H1 (cell line): ENCODE results near the gene SMR3A. TPM values are rescaled to one million over a fixed set of nuclear protein-coding genes. Genes with fewer than 3 reads are reported as not detected.
A peak's percentile ranks its signal among the peaks of the same experiment; 100 is the strongest.

ENCODE experiments used
- CTCF ChIA-PET: fragments of 300-600 bp; sonication (Branson Sonifier 250); formaldehyde crosslinking; loops from one replicate; lab custom pipeline; 2021; ENCODE audit not compliant: partially characterized antibody; lab: Charles Lee
- POLR2A ChIA-PET: fragments of 300-600 bp; sonication (Branson Sonifier 250); formaldehyde crosslinking; loops from one replicate; lab custom pipeline; 2021; ENCODE audit warnings: inconsistent platforms; ENCODE audit not compliant: partially characterized antibody; lab: Charles Lee
- DNase-seq, 2 experiments: peaks; one replicate each; pipeline versions ENCODE4 v3.0.0 to v3.0.0-alpha.2; 2010 to 2022; ENCODE audit warnings: low spot score in 2 of 2, low read depth in 1 of 2, mixed read lengths in 1 of 2
- FAIRE-seq: peaks from 2 replicates; lab custom pipeline; 2011; peaks lifted over from hg19 to GRCh38; lab: Jason Lieb, UNC
- H2AFZ ChIP-seq: 2 replicates; pipeline ENCODE4 v1.8.1; 2012; ENCODE audit warnings: low read length, inconsistent platforms
- H2AK5ac ChIP-seq: 2 replicates; pipeline ENCODE4 v1.6.1; 2013; ENCODE audit warnings: low read depth, low read length
- H2BK120ac ChIP-seq: replicated peaks from 2 replicates; pipeline ENCODE3; 2013; ENCODE audit warnings: low read depth, low read length, inconsistent platforms
- H2BK12ac ChIP-seq: 2 replicates; pipeline ENCODE4 v1.6.1; 2013; ENCODE audit warnings: low read depth, low read length
- H2BK15ac ChIP-seq: 2 replicates; pipeline ENCODE4 v1.6.1; 2013; ENCODE audit warnings: low read length
- H2BK20ac ChIP-seq: 2 replicates; pipeline ENCODE4 v1.6.1; 2013; ENCODE audit warnings: low read length
- H2BK5ac ChIP-seq: 2 replicates; pipeline ENCODE4 v1.6.1; 2013; ENCODE audit warnings: low read depth, low read length
- H3K14ac ChIP-seq: 2 replicates; pipeline ENCODE4 v1.6.1; 2013; ENCODE audit warnings: inconsistent platforms; ENCODE audit not compliant: insufficient read length
- H3K18ac ChIP-seq: 2 replicates; pipeline ENCODE4 v1.6.1; 2013; ENCODE audit warnings: low read length; ENCODE audit errors: extremely low read depth
- H3K23ac ChIP-seq: 2 replicates; pipeline ENCODE4 v1.6.1; 2013; ENCODE audit warnings: inconsistent platforms; ENCODE audit not compliant: insufficient read length
- H3K23me2 ChIP-seq: 2 replicates; pipeline ENCODE4 v1.6.1; 2013; ENCODE audit warnings: low read depth, low read length
- H3K27ac ChIP-seq: 2 replicates; pipeline ENCODE4 v1.6.1; 2011; ENCODE audit warnings: low read depth, low read length, inconsistent platforms
- H3K27me3 ChIP-seq, 4 experiments: replicated peaks in 1 of 4; 1 replicate in 1 of 4; 2 replicates in 3 of 4; pipeline versions ENCODE4 v1.6.1 to v1.8.1; 2011 to 2013; ENCODE audit warnings: low read length in 3 of 4, mild to moderate bottlenecking in 3 of 4, inconsistent platforms in 2 of 4, mixed read lengths in 2 of 4, moderate library complexity in 1 of 4; ENCODE audit not compliant: control insufficient read depth in 3 of 4, insufficient read depth in 3 of 4; ENCODE audit errors: extremely low read depth in 1 of 4
- H3K36me3 ChIP-seq, 4 experiments: 2 replicates each; pipeline versions ENCODE4 v1.6.1 to v1.8.1; 2011 to 2013; ENCODE audit warnings: mild to moderate bottlenecking in 4 of 4, low read length in 3 of 4, moderate library complexity in 2 of 4, control low read depth in 1 of 4, inconsistent platforms in 1 of 4; ENCODE audit not compliant: insufficient read depth in 4 of 4, control insufficient read depth in 2 of 4
- H3K4ac ChIP-seq: replicated peaks from 2 replicates; pipeline ENCODE3; 2013; ENCODE audit warnings: low read length, low read depth, mixed read lengths, inconsistent platforms; ENCODE audit not compliant: insufficient read length
- H3K4me1 ChIP-seq, 4 experiments: replicated peaks in 1 of 4; 1 replicate in 1 of 4; 2 replicates in 3 of 4; pipeline versions ENCODE4 v1.6.1 to v1.8.1; 2011 to 2013; ENCODE audit warnings: low read length in 3 of 4, inconsistent platforms in 2 of 4, mixed read lengths in 1 of 4; ENCODE audit not compliant: insufficient read depth in 4 of 4, control insufficient read depth in 3 of 4
- H3K4me2 ChIP-seq, 2 experiments: 2 replicates each; pipeline versions ENCODE4 v1.6.1 to v1.8.1; 2011 to 2013; ENCODE audit warnings: low read depth in 2 of 2, low read length in 2 of 2, control low read depth in 1 of 2, inconsistent platforms in 1 of 2, mild to moderate bottlenecking in 1 of 2; ENCODE audit not compliant: insufficient read depth in 1 of 2
- H3K4me3 ChIP-seq, 4 experiments: fragments of 200-600, 300-600 bp in 1 of 4; sonication (generic), shearing (Covaris generic), sonication (Bioruptor Twin) in 1 of 4; 2 replicates each; pipeline versions ENCODE4 v1.5.1 to v1.8.1; 2011 to 2016; ENCODE audit warnings: low read length in 4 of 4, low read depth in 3 of 4, control low read depth in 2 of 4, inconsistent platforms in 2 of 4, mild to moderate bottlenecking in 2 of 4, mixed read lengths in 1 of 4, moderate library complexity in 1 of 4; ENCODE audit not compliant: insufficient read depth in 2 of 4; ENCODE audit errors: extremely low read depth in 1 of 4
- H3K56ac ChIP-seq: replicated peaks from 2 replicates; pipeline ENCODE3; 2013; ENCODE audit warnings: low read depth, mild to moderate bottlenecking, mixed read lengths, low read length, inconsistent platforms; ENCODE audit not compliant: insufficient read length
- H3K79me1 ChIP-seq: 2 replicates; pipeline ENCODE4 v1.6.1; 2013; ENCODE audit warnings: low read depth, low read length, control low read depth
- H3K79me2 ChIP-seq, 2 experiments: 2 replicates each; pipeline versions ENCODE4 v1.6.1 to v1.8.1; 2012 to 2013; ENCODE audit warnings: low read length in 2 of 2, mild to moderate bottlenecking in 2 of 2, inconsistent platforms in 1 of 2; ENCODE audit not compliant: insufficient read depth in 2 of 2, control insufficient read depth in 1 of 2
- H3K9ac ChIP-seq, 4 experiments: replicated peaks in 1 of 4; 1 replicate in 1 of 4; 2 replicates in 3 of 4; pipeline versions ENCODE4 v1.6.1 to v1.8.1; 2011 to 2013; ENCODE audit warnings: low read depth in 3 of 4, low read length in 3 of 4, control low read depth in 2 of 4, mild to moderate bottlenecking in 2 of 4, moderate library complexity in 2 of 4, inconsistent platforms in 1 of 4; ENCODE audit errors: extremely low read depth in 1 of 4
- H3K9me3 ChIP-seq, 2 experiments: 2 replicates each; pipeline versions ENCODE4 v1.6.1 to v1.8.1; 2012 to 2013; ENCODE audit warnings: mild to moderate bottlenecking in 2 of 2, moderate library complexity in 2 of 2, control low read depth in 1 of 2, inconsistent platforms in 1 of 2, low read depth in 1 of 2, low read length in 1 of 2, mixed read lengths in 1 of 2; ENCODE audit not compliant: insufficient read depth in 2 of 2
- H4K20me1 ChIP-seq, 2 experiments: replicated peaks in 1 of 2; 2 replicates each; pipeline versions ENCODE3 to v1.8.1; 2011 to 2013; ENCODE audit warnings: inconsistent platforms in 2 of 2, low read length in 2 of 2, mild to moderate bottlenecking in 1 of 2; ENCODE audit not compliant: insufficient read depth in 2 of 2, control insufficient read depth in 1 of 2
- H4K5ac ChIP-seq: 2 replicates; pipeline ENCODE4 v1.6.1; 2013; ENCODE audit warnings: low read length, low read depth, mixed read lengths, inconsistent platforms; ENCODE audit not compliant: insufficient read length
- H4K8ac ChIP-seq: 2 replicates; pipeline ENCODE4 v1.8.0; 2013; ENCODE audit warnings: mild to moderate bottlenecking, moderate library complexity, low read length, inconsistent platforms; ENCODE audit not compliant: insufficient read depth; ENCODE audit errors: extremely low read depth
- H4K91ac ChIP-seq: replicated peaks from 2 replicates; pipeline ENCODE3; 2013; ENCODE audit warnings: low read length, mixed read lengths, inconsistent platforms; ENCODE audit not compliant: insufficient read length
- CTCF ChIP-seq, 3 experiments: IDR thresholded peaks; 1 replicate in 2 of 3; 2 replicates in 1 of 3; pipeline versions ENCODE4 v1.5.1 to v1.6.1; 2011; ENCODE audit warnings: low read length in 3 of 3, mild to moderate bottlenecking in 3 of 3, inconsistent platforms in 2 of 3, low read depth in 1 of 3, moderate library complexity in 1 of 3; ENCODE audit not compliant: insufficient read depth in 1 of 3; ENCODE audit errors: control extremely low read depth in 1 of 3
- EP300 ChIP-seq, 2 experiments: IDR thresholded peaks; 1 replicate in 1 of 2; 2 replicates in 1 of 2; pipeline ENCODE4 v1.6.1; 2011 to 2012; ENCODE audit warnings: low read depth in 2 of 2, low read length in 2 of 2, mild to moderate bottlenecking in 2 of 2, borderline replicate concordance in 1 of 2, inconsistent platforms in 1 of 2, moderate library complexity in 1 of 2
- KDM5A ChIP-seq: fragments of 200-600 bp; IDR thresholded peaks from 2 replicates; pipeline ENCODE4 v1.7.1; 2012; ENCODE audit warnings: mild to moderate bottlenecking, low read length, inconsistent platforms, mixed read lengths
- RAD21 ChIP-seq, 2 experiments: IDR thresholded peaks in 1 of 2; conservative IDR thresholded peaks in 1 of 2; 2 replicates each; pipeline ENCODE4 v1.6.1; 2011; ENCODE audit warnings: low read depth in 2 of 2, low read length in 2 of 2, improper control_type of control experiment in 1 of 2, inconsistent platforms in 1 of 2, mild to moderate bottlenecking in 1 of 2, moderate library complexity in 1 of 2
- RFX5 ChIP-seq: IDR thresholded peaks from 2 replicates; pipeline ENCODE4 v1.6.1; 2011; ENCODE audit warnings: low read depth, low read length, improper control_type of control experiment, borderline replicate concordance
- SIN3A ChIP-seq, 2 experiments: IDR thresholded peaks in 1 of 2; conservative IDR thresholded peaks in 1 of 2; 2 replicates each; pipeline ENCODE4 v1.6.1; 2011 to 2012; ENCODE audit warnings: low read length in 2 of 2, improper control_type of control experiment in 1 of 2, low read depth in 1 of 2, mild to moderate bottlenecking in 1 of 2
- SP1 ChIP-seq: IDR thresholded peaks from 2 replicates; pipeline ENCODE4 v1.6.1; 2011; ENCODE audit warnings: low read depth, low read length
- TAF7 ChIP-seq: optimal IDR thresholded peaks from 2 replicates; pipeline ENCODE3; 2011; ENCODE audit warnings: low read depth, mild to moderate bottlenecking, inconsistent platforms, low read length, moderate library complexity, borderline replicate concordance
- TEAD4 ChIP-seq: IDR thresholded peaks from 2 replicates; pipeline ENCODE4 v1.6.1; 2012; ENCODE audit warnings: low read depth, low read length, inconsistent platforms, mixed read lengths
- WGBS, 2 experiments: shearing (Covaris generic) in 1 of 2; methylation state at CpG; one replicate each; pipeline versions ENCODE4 v1.1.6 to v1.1.7; 2013 to 2015; ENCODE audit warnings: low lambda C conversion rate in 2 of 2, mixed read lengths in 2 of 2, inconsistent platforms in 1 of 2, low coverage in 1 of 2, missing lambda C conversion rate in 1 of 2; ENCODE audit not compliant: insufficient replicate concordance in 2 of 2, insufficient coverage in 1 of 2, insufficient read length in 1 of 2; ENCODE audit errors: extremely low coverage in 1 of 2, missing lambda C conversion rate in 1 of 2; 5-methylcytosine and 5-hydroxymethylcytosine counted together
- polyA plus RNA-seq, 7 experiments: library from polyadenylated mRNA; depleted of rRNA in 3 of 7; stranded (reverse) in 5 of 7; unstranded in 2 of 7; fragments of >200 nt in 5 of 7; fragments of 200-250 nt in 2 of 7; gene quantifications; 1 replicate in 5 of 7; 2 replicates in 1 of 7; 4 replicates in 1 of 7; pipeline versions ENCODE4 v1.2.1 to v1.2.3, GENCODE V29; 2011 to 2013; ENCODE audit warnings: missing spikeins in 2 of 7, mixed read lengths in 2 of 7
- total RNA-seq: library from RNA; stranded (reverse); fragmentation: NEBNext Ultra II Directional; extraction: Animal tissue kit (Norgen Biotek cat#: 25700); gene quantifications from 2 replicates; pipeline ENCODE4 v1.2.1, GENCODE V29; 2021

SMR3A gene
- total and polyA plus RNA-seq, 2 of the 8 experiments (the other 6 are each of a cell fraction or from before 2014, with no cell fraction given): not detected

GRCh38 chr4:70315928-70316327 lies 44.6 kb upstream of the SMR3A start:
- CTCF ChIA-PET: interaction anchor here (0.9 to 4.7 kb wide), 5 partner anchors 27 to 192 kb away, joined by 3 to 21 read pairs (median 4); no protein-coding TSS in a partner anchor
- no peak overlapping the region for H3K9ac ChIP-seq
- no peak overlapping the region for H3K14ac ChIP-seq
- no peaks in the 10 kb centered on the region for H3K79me2 ChIP-seq
- H3K9me3 ChIP-seq: no peaks in the 10 kb centered on the region
- H3K4me1 ChIP-seq: peaks cover 0 to 2% (median 0%) of the 10 kb centered on the region in 4 experiments; a peak in 1 of 7 replicates
- H4K5ac ChIP-seq: no peak overlapping the region
- TF ChIP-seq RAD21 (IDR thresholded peaks at IDR 0.05 in 1 of 2, conservative IDR thresholded peaks at IDR 0.05 in 1 of 2; ENCODE audit: low read depth in 2 of 2, low read length in 2 of 2) (peak; percentile 62), SP1 (no peak), KDM5A (no peak), RFX5 (no peak), EP300 (IDR thresholded peaks at IDR 0.05; ENCODE audit: borderline replicate concordance in 1 of 2, low read depth in 2 of 2, low read length in 2 of 2) (no peak), TEAD4 (no peak), CTCF (IDR thresholded peaks at IDR 0.05; ENCODE audit: control extremely low read depth in 1 of 3, insufficient read depth in 1 of 3, low read depth in 1 of 3, low read length in 3 of 3) (peak in 2 of 3 experiments; percentile 32 to 35; a peak in 2 of 4 replicates), SIN3A (conservative IDR thresholded peaks at IDR 0.05 in 1 of 2, IDR thresholded peaks at IDR 0.05 in 1 of 2; ENCODE audit: low read depth in 1 of 2, low read length in 2 of 2) (no peak), TAF7 (no peak)
- TF ChIP-seq, all 59 proteins: peak for 2
- no peak overlapping the region for H3K4ac ChIP-seq
- no peak overlapping the region for H2BK5ac ChIP-seq
- no peak overlapping the region for H3K23ac ChIP-seq
- H3K18ac ChIP-seq: no peak overlapping the region
- no peaks in the 10 kb centered on the region for H3K27me3 ChIP-seq
- DNase-seq (no peak), FAIRE-seq (no peak)
- H2AK5ac ChIP-seq: no peak overlapping the region
- no peak overlapping the region for H2AFZ ChIP-seq
- no peak overlapping the region for H2BK12ac ChIP-seq
- H2BK20ac ChIP-seq: no peak overlapping the region
- H3K4me2 ChIP-seq: no peak overlapping the region
- whole genome bisulfite sequencing, 2 experiments: 30% methylated on average over 1 of the region's 1 CpG; no CpG with 5 or more reads in 1 of the 2 experiments
- no peak overlapping the region for H2BK15ac ChIP-seq
- no peak overlapping the region for H4K91ac ChIP-seq
- H3K56ac ChIP-seq: no peak overlapping the region
- no peak overlapping the region for H3K4me3 ChIP-seq
- H2BK120ac ChIP-seq: no peak overlapping the region
- no peak overlapping the region for H3K27ac ChIP-seq
- H4K8ac ChIP-seq: no peak overlapping the region
- no peaks in the 10 kb centered on the region for H3K23me2 ChIP-seq
- H3K36me3 ChIP-seq: no peaks in the 10 kb centered on the region
- H3K79me1 ChIP-seq: no peaks in the 10 kb centered on the region
- H4K20me1 ChIP-seq: no peaks in the 10 kb centered on the region
- POLR2A ChIA-PET: no interaction called here
